IMR-90 (cell line): ENCODE data around the gene CYP17A1. TPM values are rescaled to one million over a fixed set of nuclear protein-coding genes. Genes with fewer than 3 reads are reported as not detected.
A peak's percentile ranks its signal among the peaks of the same experiment; 100 is the strongest.

Source experiments
- ATAC-seq: fragments of 200-7000 bp; cut with Tn5 transposase; 2 replicates; pipeline ENCODE4 v1.9.1; 2020; ENCODE audit warnings: low read depth, mild to moderate bottlenecking, moderate library complexity
- BruUV-seq: library from RNA; stranded (reverse); fragments of 400-500 nt; replicated peaks from 2 replicates; lab custom pipeline; 2021; lab: Mats Ljungman, UMichigan
- CTCF ChIA-PET: fragments of 300-600 bp; formaldehyde crosslinking; extraction: SDS; loops from one replicate; lab custom pipeline; 2021; ENCODE audit warnings: antibody characterized with exemption; lab: Yijun Ruan, JAX
- POLR2A ChIA-PET: fragments of 300-600 bp; sonication (Branson Sonifier 250); formaldehyde crosslinking; loops from one replicate; lab custom pipeline; 2022; ENCODE audit warnings: antibody characterized with exemption; ENCODE audit not compliant: unreplicated experiment; lab: Charles Lee
- DNase-seq: peaks from one replicate; pipeline ENCODE4 v3.0.0; 2013
- H2AFZ ChIP-seq: replicated peaks from 2 replicates; pipeline ENCODE3; 2013; ENCODE audit warnings: low read length, mild to moderate bottlenecking; ENCODE audit not compliant: poor library complexity
- H2AK5ac ChIP-seq: 2 replicates; pipeline ENCODE4 v1.6.1; 2013; ENCODE audit warnings: low read depth, low read length, inconsistent platforms
- H2AK9ac ChIP-seq: replicated peaks from 2 replicates; pipeline ENCODE3; 2013; ENCODE audit warnings: mild to moderate bottlenecking, low read depth, low read length, moderate library complexity; ENCODE audit not compliant: poor library complexity
- H2BK120ac ChIP-seq: 2 replicates; pipeline ENCODE4 v1.6.1; 2013; ENCODE audit warnings: low read depth, low read length, inconsistent platforms
- H2BK15ac ChIP-seq: 3 replicates; pipeline ENCODE4 v1.6.1; 2013; ENCODE audit warnings: low read depth, low read length, inconsistent platforms
- H2BK20ac ChIP-seq: 2 replicates; pipeline ENCODE4 v1.6.1; 2013; ENCODE audit warnings: low read depth, mild to moderate bottlenecking, inconsistent platforms, low read length, moderate library complexity
- H2BK5ac ChIP-seq: 2 replicates; pipeline ENCODE4 v1.6.1; 2013; ENCODE audit warnings: mild to moderate bottlenecking, low read depth, low read length, inconsistent platforms; ENCODE audit not compliant: poor library complexity, severe bottlenecking
- H3K14ac ChIP-seq: replicated peaks from 2 replicates; pipeline ENCODE4 v1.6.1; 2013; ENCODE audit warnings: low read depth, low read length, inconsistent platforms
- H3K18ac ChIP-seq: 2 replicates; pipeline ENCODE4 v1.6.1; 2013; ENCODE audit warnings: low read depth, low read length, control low read depth
- H3K23ac ChIP-seq: 2 replicates; pipeline ENCODE4 v1.6.1; 2013; ENCODE audit warnings: low read depth, low read length, inconsistent platforms
- H3K27ac ChIP-seq: 2 replicates; pipeline ENCODE4 v1.5.1; 2013; ENCODE audit warnings: mild to moderate bottlenecking, control low read depth, low read length; ENCODE audit not compliant: insufficient read depth
- H3K27me3 ChIP-seq: 2 replicates; pipeline ENCODE4 v1.6.1; 2013; ENCODE audit warnings: low read length; ENCODE audit not compliant: control insufficient read depth, insufficient read depth
- H3K36me3 ChIP-seq: 2 replicates; pipeline ENCODE4 v1.6.1; 2013; ENCODE audit warnings: low read length, mixed read lengths; ENCODE audit not compliant: control insufficient read depth, insufficient read depth
- H3K4ac ChIP-seq: 2 replicates; pipeline ENCODE4 v1.6.1; 2013; ENCODE audit warnings: low read depth, low read length, inconsistent platforms
- H3K4me1 ChIP-seq: 2 replicates; pipeline ENCODE4 v1.6.1; 2013; ENCODE audit warnings: low read length, mixed read lengths; ENCODE audit not compliant: control insufficient read depth, insufficient read depth
- H3K4me2 ChIP-seq: 2 replicates; pipeline ENCODE4 v1.6.1; 2013; ENCODE audit warnings: low read depth, mild to moderate bottlenecking, control low read depth, low read length, moderate library complexity
- H3K4me3 ChIP-seq: 2 replicates; pipeline ENCODE4 v1.5.1; 2013; ENCODE audit warnings: low read depth, mild to moderate bottlenecking, control low read depth, low read length, moderate library complexity; ENCODE audit not compliant: insufficient read depth
- H3K56ac ChIP-seq: 2 replicates; pipeline ENCODE4 v1.6.1; 2013; ENCODE audit warnings: low read length, inconsistent platforms; ENCODE audit not compliant: insufficient read depth; ENCODE audit errors: extremely low read depth
- H3K79me1 ChIP-seq, 2 experiments: 2 replicates each; pipeline ENCODE4 v1.6.1; 2013; ENCODE audit warnings: low read length in 2 of 2, inconsistent platforms in 1 of 2, low read depth in 1 of 2
- H3K9ac ChIP-seq: 2 replicates; pipeline ENCODE4 v1.6.1; 2013; ENCODE audit warnings: low read depth, low read length, control low read depth
- H3K9me1 ChIP-seq: 2 replicates; pipeline ENCODE4 v1.6.1; 2013; ENCODE audit warnings: low read length, inconsistent platforms; ENCODE audit not compliant: insufficient read depth
- H3K9me3 ChIP-seq: 2 replicates; pipeline ENCODE4 v1.6.1; 2013; ENCODE audit warnings: low read length; ENCODE audit not compliant: control insufficient read depth, insufficient read depth
- H4K20me1 ChIP-seq: 2 replicates; pipeline ENCODE4 v1.6.1; 2013; ENCODE audit warnings: low read length, inconsistent platforms; ENCODE audit not compliant: insufficient read depth
- H4K5ac ChIP-seq: 2 replicates; pipeline ENCODE4 v1.6.1; 2013; ENCODE audit warnings: mild to moderate bottlenecking, low read depth, low read length, control low read depth
- H4K8ac ChIP-seq, 2 experiments: 2 replicates each; pipeline ENCODE4 v1.6.1; 2013; ENCODE audit warnings: low read depth in 2 of 2, low read length in 2 of 2, control low read depth in 1 of 2, inconsistent platforms in 1 of 2
- H4K91ac ChIP-seq: 2 replicates; pipeline ENCODE4 v1.6.1; 2013; ENCODE audit warnings: low read depth, low read length, inconsistent platforms; ENCODE audit not compliant: insufficient read depth
- CEBPB ChIP-seq: IDR thresholded peaks from 2 replicates; pipeline ENCODE4 v1.6.1; 2012; ENCODE audit warnings: low read depth, low read length, improper control_type of control experiment
- CHD1 ChIP-seq: IDR thresholded peaks from 2 replicates; pipeline ENCODE4 v1.6.1; 2012; ENCODE audit warnings: low read depth, low read length, improper control_type of control experiment
- MXI1 ChIP-seq: IDR thresholded peaks from 2 replicates; pipeline ENCODE4 v1.6.1; 2012; ENCODE audit warnings: low read depth, mild to moderate bottlenecking, low read length, moderate library complexity, borderline replicate concordance
- RCOR1 ChIP-seq: IDR thresholded peaks from 2 replicates; pipeline ENCODE4 v1.6.1; 2012; ENCODE audit warnings: mild to moderate bottlenecking, low read length, improper control_type of control experiment; ENCODE audit not compliant: insufficient replicate concordance
- RFX5 ChIP-seq: IDR thresholded peaks from 2 replicates; pipeline ENCODE4 v1.8.0; 2012; ENCODE audit warnings: low read depth, mild to moderate bottlenecking, low read length, moderate library complexity
- WGBS, 2 experiments: methylation state at CpG; one replicate each; pipeline versions ENCODE4 v1.1.5 to v1.1.7; 2013; ENCODE audit warnings: missing lambda C conversion rate in 2 of 2; ENCODE audit not compliant: insufficient read length in 1 of 2; ENCODE audit errors: extremely low coverage in 2 of 2; 5-methylcytosine and 5-hydroxymethylcytosine counted together
- dilution Hi-C: fragments of 300-500 bp; cut with HindIII; formaldehyde crosslinking; loops from one replicate; pipeline ENCODE4 v1.14.3; 2018; ENCODE audit warnings: low sequenced_read_pairs; ENCODE audit not compliant: unreplicated experiment
- in situ Hi-C: fragments of 300-500 bp; cut with MboI; formaldehyde crosslinking; loops from 3 replicates; pipeline ENCODE4 v1.14.3; 2019; ENCODE audit warnings: low sequenced_read_pairs, inconsistent platforms, mixed read lengths
- intact Hi-C: fragments of 100-400 bp; cut with micrococcal nuclease; formaldehyde crosslinking; loops from 2 replicates; pipeline ENCODE4 v1.10.0; 2022
- polyA plus RNA-seq, 3 experiments: library from polyadenylated mRNA; depleted of rRNA; stranded (reverse); fragments of >200 nt; gene quantifications; 2 replicates each; pipeline ENCODE4 v1.2.3, GENCODE V29; 2012; ENCODE audit warnings: low replicate concordance in 1 of 3
- total RNA-seq: library from RNA; depleted of rRNA; stranded (reverse); fragments of >200 nt; gene quantifications from 2 replicates; pipeline ENCODE4 v1.2.3, GENCODE V29; 2012
- TF ChIP-seq, protein P1 (sequence below): fragments of 150-350 bp; IDR thresholded peaks from 2 replicates; pipeline ENCODE4 v1.6.1; 2017; ENCODE audit warnings: mild to moderate bottlenecking, antibody characterized with exemption, low read length, low read depth

Gene CYP17A1
- total and polyA plus RNA-seq, 2 of the 4 experiments (the other 2 are of a cell fraction), result not detected

GRCh38 chr10:102813734-102814452 is 23.3 kb downstream of the CYP17A1 start (continued):
- TF ChIP-seq CHD1, result no peak

DNA sequence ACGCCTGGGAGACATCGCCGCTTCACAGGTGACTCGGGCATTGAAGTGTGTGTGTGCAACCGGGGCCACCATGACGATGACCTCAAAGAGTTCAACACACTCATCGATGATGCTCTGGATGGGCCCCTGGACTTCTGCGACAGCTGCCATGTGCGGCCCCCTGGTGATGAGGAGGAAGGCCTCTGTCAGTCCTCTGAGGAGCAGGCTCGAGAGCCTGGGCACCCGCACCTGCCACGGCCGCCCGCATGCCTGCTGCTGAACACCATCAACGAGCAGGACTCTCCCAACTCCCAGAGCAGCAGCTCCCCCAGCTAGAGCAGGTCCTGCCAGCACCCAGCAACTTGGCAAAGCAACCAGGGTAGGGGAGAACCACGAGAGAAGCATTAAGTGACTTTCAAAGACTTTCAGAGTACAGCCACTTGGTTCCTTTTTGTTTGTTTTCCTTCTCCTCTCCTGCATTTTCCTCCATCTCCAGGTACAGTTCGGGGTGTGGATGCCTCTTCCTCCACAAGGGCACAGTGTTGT is 24.1 kb downstream of the CYP17A1 start:
- peak overlapping the region; percentile 29; the same call in 1 of the 2 replicates for H2AK5ac ChIP-seq
- H3K27ac ChIP-seq, result no peak overlapping the region
- H3K4me2 ChIP-seq, result no peak overlapping the region
- H3K4me1 ChIP-seq, result peaks cover 27% of the 10 kb centered on the region
- H3K9me3 ChIP-seq, result no peaks in the 10 kb centered on the region
- H3K9ac ChIP-seq, result no peak overlapping the region
- H2BK15ac ChIP-seq, result no peak overlapping the region
- no peak overlapping the region for H2AK9ac ChIP-seq
- intact Hi-C loops, result no loop called here
- WGBS, 2 experiments, result 96% methylated on average over 7 of the region's 17 CpGs; no CpG with 5 or more reads in 1 of the 2 experiments
- H4K20me1 ChIP-seq, result no peaks in the 10 kb centered on the region; the same call in 1 of the 2 replicates
- no peak overlapping the region for H3K14ac ChIP-seq
- no peak overlapping the region for H2AFZ ChIP-seq
- BruUV-seq, result no TSS peak
- no peak overlapping the region for H2BK5ac ChIP-seq
- H2BK120ac ChIP-seq, result no peak overlapping the region
- no peak for TF ChIP-seq RFX5
- TF ChIP-seq, protein P1, sequence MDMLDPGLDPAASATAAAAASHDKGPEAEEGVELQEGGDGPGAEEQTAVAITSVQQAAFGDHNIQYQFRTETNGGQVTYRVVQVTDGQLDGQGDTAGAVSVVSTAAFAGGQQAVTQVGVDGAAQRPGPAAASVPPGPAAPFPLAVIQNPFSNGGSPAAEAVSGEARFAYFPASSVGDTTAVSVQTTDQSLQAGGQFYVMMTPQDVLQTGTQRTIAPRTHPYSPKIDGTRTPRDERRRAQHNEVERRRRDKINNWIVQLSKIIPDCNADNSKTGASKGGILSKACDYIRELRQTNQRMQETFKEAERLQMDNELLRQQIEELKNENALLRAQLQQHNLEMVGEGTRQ, result no peak
- TF ChIP-seq RCOR1, result no peak
- no peak for TF ChIP-seq MXI1
- TF ChIP-seq CEBPB, result no peak
- no peak overlapping the region for H4K5ac ChIP-seq
- dilution Hi-C loops, result no loop called here
- no peak for DNase-seq
- H3K79me1 ChIP-seq, result peaks cover 9 to 35% of the 10 kb centered on the region in 2 experiments
- in situ Hi-C loops, result no loop called here
- no peak overlapping the region for H3K4me3 ChIP-seq
- ChIA-PET POLR2A (no interaction called here), CTCF (no interaction called here)
- peak overlapping the region; percentile 8; the same call in 1 of the 2 replicates for H3K23ac ChIP-seq
- ATAC-seq, result no peak
- peaks cover 29% of the 10 kb centered on the region for H3K9me1 ChIP-seq
- H3K27me3 ChIP-seq, result no peaks in the 10 kb centered on the region
- no peak overlapping the region for H3K18ac ChIP-seq
- no peak overlapping the region for H3K4ac ChIP-seq
- H3K36me3 ChIP-seq, result peaks cover 43% of the 10 kb centered on the region
- H3K56ac ChIP-seq, result no peak overlapping the region
- no peak overlapping the region for H2BK20ac ChIP-seq
- no peak overlapping the region for H4K8ac ChIP-seq
- H4K91ac ChIP-seq, result no peak overlapping the region
